K562 (cell line): ENCODE results near the gene RBM7. TPM values are rescaled to one million over a fixed set of nuclear protein-coding genes. Genes with fewer than 3 reads are reported as not detected.

Experiments used
- ATAC-seq: fragments of 200-7000 bp; cut with Tn5 transposase; 3 replicates; pipeline ENCODE4 v1.9.1; 2020; ENCODE audit warnings: moderate library complexity
- BruUV-seq: library from RNA; stranded (reverse); fragments of 400-500 nt; replicated peaks from 2 replicates; lab custom pipeline; 2021; lab: Mats Ljungman, UMichigan
- CTCF ChIA-PET: fragments of 300-600 bp; formaldehyde crosslinking; extraction: SDS; loops from one replicate; lab custom pipeline; 2021; ENCODE audit warnings: low intra/inter-chr PET ratio; lab: Yijun Ruan, JAX
- POLR2A ChIA-PET: fragments of 300-600, 350-650 bp; sonication (Branson Sonifier 250); formaldehyde crosslinking; extraction: SDS; loops from one replicate; lab custom pipeline; 2021; ENCODE audit warnings: antibody characterized with exemption, inconsistent platforms; lab: Yijun Ruan, JAX
- DNase-seq, 4 experiments: peaks; one replicate each; pipeline versions ENCODE4 v3.0.0 to v3.0.0-alpha.2; 2011 to 2018; ENCODE audit warnings: low spot score in 3 of 4, mixed read lengths in 3 of 4; ENCODE audit errors: extremely low read depth in 1 of 4
- FAIRE-seq: peaks from 2 replicates; lab custom pipeline; 2011; peaks lifted over from hg19 to GRCh38; lab: Jason Lieb, UNC
- H2AFZ ChIP-seq: 2 replicates; pipeline ENCODE4 v1.6.0; 2011; ENCODE audit warnings: low read depth, low read length, control low read depth, inconsistent platforms
- H3K27ac ChIP-seq: fragments of 200-600 bp; 3 replicates; pipeline ENCODE4 v1.8.0; 2011; ENCODE audit warnings: low read depth, mild to moderate bottlenecking, control low read depth, inconsistent platforms, low read length, moderate library complexity, mixed read lengths; ENCODE audit errors: extremely low read depth
- H3K27me3 ChIP-seq, 2 experiments: fragments of 300-600 bp in 1 of 2; 2 replicates in 1 of 2; 3 replicates in 1 of 2; pipeline versions ENCODE4 v1.6.0 to v1.8.0; 2011; ENCODE audit warnings: inconsistent platforms in 2 of 2, low read length in 2 of 2, mild to moderate bottlenecking in 1 of 2, mixed read lengths in 1 of 2, moderate library complexity in 1 of 2; ENCODE audit not compliant: control insufficient read depth in 2 of 2, insufficient read depth in 2 of 2
- H3K36me3 ChIP-seq: fragments of 300-600 bp; 3 replicates; pipeline ENCODE4 v1.8.0; 2011; ENCODE audit warnings: mild to moderate bottlenecking, low read length, inconsistent platforms; ENCODE audit not compliant: control insufficient read depth, insufficient read depth
- H3K4me1 ChIP-seq, 2 experiments: fragments of 200-600 bp in 1 of 2; replicated peaks in 1 of 2; 2 replicates in 1 of 2; 3 replicates in 1 of 2; pipeline versions ENCODE4 v1.5.1 to v1.8.0; 2011; ENCODE audit warnings: inconsistent platforms in 2 of 2, low read length in 2 of 2, mild to moderate bottlenecking in 1 of 2, mixed read lengths in 1 of 2, moderate library complexity in 1 of 2; ENCODE audit not compliant: control insufficient read depth in 2 of 2, insufficient read depth in 2 of 2
- H3K4me2 ChIP-seq: 2 replicates; pipeline ENCODE4 v1.6.1; 2011; ENCODE audit warnings: low read length, control low read depth, inconsistent platforms, mixed read lengths; ENCODE audit not compliant: insufficient read depth
- H3K4me3 ChIP-seq: fragments of 200-600 bp; sonication (generic), shearing (Covaris generic); 2 replicates; pipeline ENCODE4 v1.5.1; 2016; ENCODE audit warnings: control low read depth, inconsistent platforms
- H3K79me2 ChIP-seq: fragments of 200-600 bp; 3 replicates; pipeline ENCODE4 v1.8.0; 2011; ENCODE audit warnings: low read length, inconsistent platforms; ENCODE audit not compliant: control insufficient read depth, insufficient read depth
- H3K9ac ChIP-seq, 2 experiments: 2 replicates each; pipeline versions ENCODE4 v1.6.0 to v1.6.1; 2011; ENCODE audit warnings: low read depth in 2 of 2, low read length in 2 of 2, control low read depth in 1 of 2, inconsistent platforms in 1 of 2, mild to moderate bottlenecking in 1 of 2, mixed read lengths in 1 of 2; ENCODE audit not compliant: insufficient read depth in 1 of 2
- H3K9me1 ChIP-seq: one replicate; pipeline ENCODE4 v1.6.0; 2011; ENCODE audit warnings: inconsistent platforms, mild to moderate bottlenecking, low read length, moderate library complexity; ENCODE audit not compliant: control insufficient read depth, insufficient read depth
- H3K9me3 ChIP-seq: replicated peaks from 2 replicates; pipeline ENCODE4 v1.5.1; 2011; ENCODE audit warnings: low read depth, low read length, inconsistent platforms; ENCODE audit not compliant: control insufficient read depth, insufficient read depth
- H4K20me1 ChIP-seq: replicated peaks from 2 replicates; pipeline ENCODE4 v1.6.1; 2011; ENCODE audit warnings: low read length, inconsistent platforms, mixed read lengths; ENCODE audit not compliant: control insufficient read depth, insufficient read depth
- CEBPB ChIP-seq: fragments of 450-650 bp; IDR thresholded peaks from 2 replicates; pipeline ENCODE4 v1.6.1; 2016; ENCODE audit warnings: missing genetic modification characterization, missing compliant biosample characterization
- CSDE1 ChIP-seq, 2 experiments: fragments of 450-650 bp; IDR thresholded peaks; 2 replicates each; pipeline ENCODE4 v1.6.1; 2016; ENCODE audit warnings: mild to moderate bottlenecking in 1 of 2
- FOS ChIP-seq: IDR thresholded peaks from 3 replicates; pipeline ENCODE4 v1.6.1; 2011; ENCODE audit not compliant: insufficient read length; ENCODE audit errors: extremely low read depth
- FOXK2 ChIP-seq, 2 experiments: fragments of 450-650 bp; IDR thresholded peaks in 1 of 2; conservative IDR thresholded peaks in 1 of 2; 2 replicates each; pipeline ENCODE4 v1.6.1; 2016; ENCODE audit warnings: low read depth in 2 of 2, mild to moderate bottlenecking in 1 of 2
- MEIS2 ChIP-seq: fragments of 450-650 bp; IDR thresholded peaks from 2 replicates; pipeline ENCODE4 v1.6.1; 2014; ENCODE audit warnings: mild to moderate bottlenecking; ENCODE audit not compliant: partially characterized antibody
- MTA1 ChIP-seq: fragments of 450-650 bp; IDR thresholded peaks from 2 replicates; pipeline ENCODE4 v1.6.1; 2017; ENCODE audit warnings: borderline replicate concordance
- NFIX ChIP-seq: fragments of 250-450 bp; sonication (Bioruptor Pico); IDR thresholded peaks from 2 replicates; pipeline ENCODE4 v1.4.0; 2020; ENCODE audit warnings: low read depth, mild to moderate bottlenecking, moderate library complexity
- SMARCA5 ChIP-seq: fragments of 450-650 bp; IDR thresholded peaks from 2 replicates; pipeline ENCODE4 v1.6.1; 2016
- ZKSCAN1 ChIP-seq: fragments of 150-350 bp; IDR thresholded peaks from 2 replicates; pipeline ENCODE4 v1.6.1; 2016; ENCODE audit warnings: low read depth, low read length
- WGBS: fragments of 100-300 bp; shearing (Covaris generic); methylation state at CpG from one replicate; pipeline ENCODE4 v1.1.6; 2016; ENCODE audit warnings: low coverage, mixed read lengths; ENCODE audit not compliant: insufficient coverage; ENCODE audit errors: missing lambda C conversion rate; 5-methylcytosine and 5-hydroxymethylcytosine counted together
- in situ Hi-C: fragments of 300-500 bp; cut with MboI; formaldehyde crosslinking; loops from 4 replicates; pipeline ENCODE4 v1.15.0; 2018; ENCODE audit warnings: inconsistent platforms, mixed read lengths
- intact Hi-C: fragments of 100-400 bp; cut with micrococcal nuclease; formaldehyde crosslinking; loops from 2 replicates; pipeline ENCODE4 v1.14.2; 2022
- polyA plus RNA-seq, 8 experiments: library from polyadenylated mRNA; depleted of rRNA in 4 of 8; stranded (reverse) in 5 of 8; unstranded in 3 of 8; fragments of >200 nt; fragmentation: Nextera tagmentation in 2 of 8; fragmentation: Illumina TruSeq in 1 of 8; extraction: Ambion mirVana in 2 of 8; extraction: Trizol in 1 of 8; gene quantifications; 2 replicates each; pipeline versions ENCODE4 v1.2.1 to v1.2.3, GENCODE V29; 2011 to 2014; ENCODE audit warnings: inconsistent platforms in 1 of 8, missing spikeins in 1 of 8
- total RNA-seq, 7 experiments: library from RNA; depleted of rRNA in 6 of 7; stranded (reverse); fragments of >200 nt in 6 of 7; fragmentation: Illumina TruSeq in 2 of 7; extraction: Trizol in 2 of 7; gene quantifications; 2 replicates each; pipeline versions ENCODE4 v1.2.1 to v1.2.3, GENCODE V29; 2011 to 2021; ENCODE audit warnings: low replicate concordance in 1 of 7
- TF ChIP-seq, protein P1 (sequence below), 2 experiments: fragments of 450-650 bp; IDR thresholded peaks; 2 replicates each; pipeline ENCODE4 v1.6.1; 2016
- TF ChIP-seq, protein P2 (sequence below), 2 experiments: fragments of 450-650 bp; IDR thresholded peaks; 2 replicates each; pipeline ENCODE4 v1.6.1; 2018; ENCODE audit warnings: mild to moderate bottlenecking in 2 of 2, low read depth in 1 of 2; ENCODE audit not compliant: partially characterized antibody in 2 of 2
- TF ChIP-seq, protein P3 (sequence below): sonication (generic); formaldehyde crosslinking; IDR thresholded peaks from 2 replicates; pipeline ENCODE4 v1.8.1; 2023; ENCODE audit warnings: mild to moderate bottlenecking, missing genetic modification reagents

RBM7 gene
- total and polyA plus RNA-seq, 9 of the 15 experiments (the other 6 are each of a cell fraction or from before 2014, with no cell fraction given), result 26.0 to 76.8 (median 49.6) TPM

DNA sequence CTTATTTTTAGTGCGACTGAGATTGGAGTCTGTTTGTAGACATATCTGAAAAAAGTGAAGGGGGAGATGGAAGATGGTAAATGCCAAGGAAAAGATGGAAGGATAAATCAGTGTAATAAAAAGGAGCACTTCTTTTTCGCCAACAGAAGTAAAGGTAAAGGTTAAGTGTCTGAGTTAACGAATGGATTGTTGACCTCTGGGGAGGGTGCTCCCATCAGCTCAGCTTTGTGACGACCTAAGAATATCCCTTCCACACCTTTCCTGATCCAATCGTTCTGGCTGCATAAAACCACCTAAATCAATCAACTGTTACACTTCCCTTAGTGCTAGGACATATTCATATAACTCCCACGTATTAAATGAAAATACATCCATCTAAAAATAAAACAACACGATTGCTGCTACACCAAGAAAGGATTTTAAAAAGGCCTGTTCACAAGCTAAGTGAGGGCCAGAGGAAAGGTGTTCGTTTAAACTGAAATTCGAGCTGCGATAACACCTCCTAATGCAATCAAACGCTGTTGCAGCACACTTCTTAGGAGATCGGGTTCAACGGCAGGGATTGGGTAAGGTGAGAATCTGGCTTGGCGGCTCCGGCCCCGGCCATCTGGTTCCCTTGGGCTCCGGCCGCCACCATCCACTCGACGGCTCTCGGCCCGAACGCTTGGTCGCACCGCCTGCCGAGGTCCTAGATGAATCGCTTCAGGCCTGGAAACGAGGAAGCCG is 813 bp upstream of the RBM7 start:
- no peaks in the 10 kb centered on the region for H4K20me1 ChIP-seq
- no peaks in the 10 kb centered on the region for H3K27me3 ChIP-seq
- WGBS, result under 1% methylated on average over 29 of the region's 29 CpGs
- H3K27ac ChIP-seq, result peak overlapping the region; percentile 99
- H3K79me2 ChIP-seq, result peaks cover 68% of the 10 kb centered on the region
- in situ Hi-C loops (no loop called here), intact Hi-C loops (loop anchor here (1.0 to 2.0 kb wide), 3 partner anchors 40 to 119 kb away; partner anchors contain the start of gene REXO2)
- peaks cover 21% of the 10 kb centered on the region for H3K36me3 ChIP-seq
- H2AFZ ChIP-seq, result peak overlapping the region; percentile 88
- ChIA-PET POLR2A (interaction anchor here (0.6 to 1.6 kb wide), 2 partner anchors 12 to 95 kb away, joined by 3 to 12 read pairs; no protein-coding TSS in a partner anchor), CTCF (no interaction called here)
- TSS peak; percentile 84 for BruUV-seq
- FAIRE-seq, result no peak
- peak in 2 of 4 experiments; percentile 52 to 66 for DNase-seq
- H3K9me1 ChIP-seq, result no peaks in the 10 kb centered on the region
- peak overlapping the region; percentile 95 to 98 for H3K9ac ChIP-seq
- H3K9me3 ChIP-seq, result no peaks in the 10 kb centered on the region
- ATAC-seq, result peak; percentile 62
- peaks cover 3 to 25% of the 10 kb centered on the region in 2 experiments for H3K4me1 ChIP-seq
- H3K4me3 ChIP-seq, result peak overlapping the region; percentile 54
- peak overlapping the region; percentile 97 for H3K4me2 ChIP-seq
- TF ChIP-seq FOS (no peak), ZKSCAN1 (0 out of 2 replicates have a peak, but pooled peaks have one; percentile 33), MEIS2 (peak; percentile 27), MTA1 (no peak), NFIX (CRISPR knock-in tag) (no peak), CSDE1 (IDR thresholded peaks at IDR 0.05) (no peak), CEBPB (peak; percentile 88), FOXK2 (conservative IDR thresholded peaks at IDR 0.05 in 1 of 2, IDR thresholded peaks at IDR 0.05 in 1 of 2; ENCODE audit: low read depth in 2 of 2) (no peak), SMARCA5 (no peak)
- TF ChIP-seq, protein P1, sequence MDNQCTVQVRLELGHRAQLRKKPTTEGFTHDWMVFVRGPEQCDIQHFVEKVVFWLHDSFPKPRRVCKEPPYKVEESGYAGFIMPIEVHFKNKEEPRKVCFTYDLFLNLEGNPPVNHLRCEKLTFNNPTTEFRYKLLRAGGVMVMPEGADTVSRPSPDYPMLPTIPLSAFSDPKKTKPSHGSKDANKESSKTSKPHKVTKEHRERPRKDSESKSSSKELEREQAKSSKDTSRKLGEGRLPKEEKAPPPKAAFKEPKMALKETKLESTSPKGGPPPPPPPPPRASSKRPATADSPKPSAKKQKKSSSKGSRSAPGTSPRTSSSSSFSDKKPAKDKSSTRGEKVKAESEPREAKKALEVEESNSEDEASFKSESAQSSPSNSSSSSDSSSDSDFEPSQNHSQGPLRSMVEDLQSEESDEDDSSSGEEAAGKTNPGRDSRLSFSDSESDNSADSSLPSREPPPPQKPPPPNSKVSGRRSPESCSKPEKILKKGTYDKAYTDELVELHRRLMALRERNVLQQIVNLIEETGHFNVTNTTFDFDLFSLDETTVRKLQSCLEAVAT (IDR thresholded peaks at IDR 0.05), result 0 out of 4 replicates have a peak, but pooled peaks of 1 of the 2 experiments have one; percentile 80
- TF ChIP-seq, protein P2, sequence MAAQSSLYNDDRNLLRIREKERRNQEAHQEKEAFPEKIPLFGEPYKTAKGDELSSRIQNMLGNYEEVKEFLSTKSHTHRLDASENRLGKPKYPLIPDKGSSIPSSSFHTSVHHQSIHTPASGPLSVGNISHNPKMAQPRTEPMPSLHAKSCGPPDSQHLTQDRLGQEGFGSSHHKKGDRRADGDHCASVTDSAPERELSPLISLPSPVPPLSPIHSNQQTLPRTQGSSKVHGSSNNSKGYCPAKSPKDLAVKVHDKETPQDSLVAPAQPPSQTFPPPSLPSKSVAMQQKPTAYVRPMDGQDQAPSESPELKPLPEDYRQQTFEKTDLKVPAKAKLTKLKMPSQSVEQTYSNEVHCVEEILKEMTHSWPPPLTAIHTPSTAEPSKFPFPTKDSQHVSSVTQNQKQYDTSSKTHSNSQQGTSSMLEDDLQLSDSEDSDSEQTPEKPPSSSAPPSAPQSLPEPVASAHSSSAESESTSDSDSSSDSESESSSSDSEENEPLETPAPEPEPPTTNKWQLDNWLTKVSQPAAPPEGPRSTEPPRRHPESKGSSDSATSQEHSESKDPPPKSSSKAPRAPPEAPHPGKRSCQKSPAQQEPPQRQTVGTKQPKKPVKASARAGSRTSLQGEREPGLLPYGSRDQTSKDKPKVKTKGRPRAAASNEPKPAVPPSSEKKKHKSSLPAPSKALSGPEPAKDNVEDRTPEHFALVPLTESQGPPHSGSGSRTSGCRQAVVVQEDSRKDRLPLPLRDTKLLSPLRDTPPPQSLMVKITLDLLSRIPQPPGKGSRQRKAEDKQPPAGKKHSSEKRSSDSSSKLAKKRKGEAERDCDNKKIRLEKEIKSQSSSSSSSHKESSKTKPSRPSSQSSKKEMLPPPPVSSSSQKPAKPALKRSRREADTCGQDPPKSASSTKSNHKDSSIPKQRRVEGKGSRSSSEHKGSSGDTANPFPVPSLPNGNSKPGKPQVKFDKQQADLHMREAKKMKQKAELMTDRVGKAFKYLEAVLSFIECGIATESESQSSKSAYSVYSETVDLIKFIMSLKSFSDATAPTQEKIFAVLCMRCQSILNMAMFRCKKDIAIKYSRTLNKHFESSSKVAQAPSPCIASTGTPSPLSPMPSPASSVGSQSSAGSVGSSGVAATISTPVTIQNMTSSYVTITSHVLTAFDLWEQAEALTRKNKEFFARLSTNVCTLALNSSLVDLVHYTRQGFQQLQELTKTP (IDR thresholded peaks at IDR 0.05; ENCODE audit: low read depth in 1 of 2, partially characterized antibody in 2 of 2), result peak in 1 of 2 experiments; percentile 16
- TF ChIP-seq, protein P3, sequence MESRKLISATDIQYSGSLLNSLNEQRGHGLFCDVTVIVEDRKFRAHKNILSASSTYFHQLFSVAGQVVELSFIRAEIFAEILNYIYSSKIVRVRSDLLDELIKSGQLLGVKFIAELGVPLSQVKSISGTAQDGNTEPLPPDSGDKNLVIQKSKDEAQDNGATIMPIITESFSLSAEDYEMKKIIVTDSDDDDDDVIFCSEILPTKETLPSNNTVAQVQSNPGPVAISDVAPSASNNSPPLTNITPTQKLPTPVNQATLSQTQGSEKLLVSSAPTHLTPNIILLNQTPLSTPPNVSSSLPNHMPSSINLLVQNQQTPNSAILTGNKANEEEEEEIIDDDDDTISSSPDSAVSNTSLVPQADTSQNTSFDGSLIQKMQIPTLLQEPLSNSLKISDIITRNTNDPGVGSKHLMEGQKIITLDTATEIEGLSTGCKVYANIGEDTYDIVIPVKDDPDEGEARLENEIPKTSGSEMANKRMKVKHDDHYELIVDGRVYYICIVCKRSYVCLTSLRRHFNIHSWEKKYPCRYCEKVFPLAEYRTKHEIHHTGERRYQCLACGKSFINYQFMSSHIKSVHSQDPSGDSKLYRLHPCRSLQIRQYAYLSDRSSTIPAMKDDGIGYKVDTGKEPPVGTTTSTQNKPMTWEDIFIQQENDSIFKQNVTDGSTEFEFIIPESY (CRISPR knock-in tag), result no peak
